Astrocyte (in vitro differentiated cells and primary cell): ENCODE data around the gene MRPL10. TPM values are rescaled to one million over a fixed set of nuclear protein-coding genes. Genes with fewer than 3 reads are reported as not detected.

Experiments
- DNase-seq: peaks from one replicate; pipeline ENCODE4 v3.0.0-alpha.2; 2010; ENCODE audit warnings: low read depth
- FAIRE-seq: peaks from 2 replicates; lab custom pipeline; 2011; peaks lifted over from hg19 to GRCh38; lab: Jason Lieb, UNC
- H2AFZ ChIP-seq: 2 replicates; pipeline ENCODE4 v1.6.0; 2012; ENCODE audit warnings: low read depth, low read length, inconsistent platforms
- H3K27ac ChIP-seq: 2 replicates; pipeline ENCODE4 v1.5.1; 2011; ENCODE audit warnings: low read depth, low read length, inconsistent platforms
- H3K27me3 ChIP-seq: 2 replicates; pipeline ENCODE4 v1.6.0; 2011; ENCODE audit warnings: low read length, inconsistent platforms; ENCODE audit not compliant: insufficient read depth
- H3K36me3 ChIP-seq: 2 replicates; pipeline ENCODE4 v1.5.1; 2011; ENCODE audit warnings: low read length, inconsistent platforms; ENCODE audit not compliant: insufficient read depth
- H3K4me1 ChIP-seq: 2 replicates; pipeline ENCODE4 v1.5.1; 2011; ENCODE audit warnings: low read length, inconsistent platforms; ENCODE audit not compliant: insufficient read depth
- H3K4me2 ChIP-seq: 2 replicates; pipeline ENCODE4 v1.6.0; 2012; ENCODE audit warnings: low read length, inconsistent platforms
- H3K4me3 ChIP-seq: 2 replicates; pipeline ENCODE4 v1.5.1; 2011; ENCODE audit warnings: low read depth, mild to moderate bottlenecking, low read length, inconsistent platforms; ENCODE audit not compliant: insufficient read depth
- H3K79me2 ChIP-seq: 2 replicates; pipeline ENCODE4 v1.6.0; 2012; ENCODE audit warnings: mild to moderate bottlenecking, low read length, inconsistent platforms; ENCODE audit not compliant: insufficient read depth
- H3K9ac ChIP-seq: 2 replicates; pipeline ENCODE4 v1.6.0; 2012; ENCODE audit warnings: mild to moderate bottlenecking, low read length, inconsistent platforms
- H3K9me3 ChIP-seq: 2 replicates; pipeline ENCODE4 v1.5.1; 2012; ENCODE audit warnings: low read depth, mild to moderate bottlenecking, low read length, inconsistent platforms; ENCODE audit not compliant: insufficient read depth
- H4K20me1 ChIP-seq: 2 replicates; pipeline ENCODE4 v1.6.0; 2012; ENCODE audit warnings: low read length, inconsistent platforms; ENCODE audit not compliant: insufficient read depth
- H3K27ac Mint-ChIP-seq: one replicate; pipeline ENCODE4 v1.8.0; 2021; ENCODE audit warnings: mild to moderate bottlenecking, mixed read lengths; ENCODE audit not compliant: unreplicated experiment
- H3K27me3 Mint-ChIP-seq: one replicate; pipeline ENCODE4 v1.8.0; 2021; ENCODE audit warnings: low read depth, mixed read lengths; ENCODE audit not compliant: unreplicated experiment
- H3K36me3 Mint-ChIP-seq: one replicate; pipeline ENCODE4 v1.8.0; 2021; ENCODE audit warnings: low read depth, mixed read lengths; ENCODE audit not compliant: unreplicated experiment
- H3K4me1 Mint-ChIP-seq: one replicate; pipeline ENCODE4 v1.8.0; 2021; ENCODE audit warnings: low read depth, mixed read lengths; ENCODE audit not compliant: unreplicated experiment
- H3K4me3 Mint-ChIP-seq: one replicate; pipeline ENCODE4 v1.8.0; 2021; ENCODE audit warnings: mild to moderate bottlenecking, moderate library complexity, mixed read lengths; ENCODE audit not compliant: unreplicated experiment
- H3K9me3 Mint-ChIP-seq: one replicate; pipeline ENCODE4 v1.8.0; 2021; ENCODE audit warnings: mild to moderate bottlenecking, mixed read lengths; ENCODE audit not compliant: unreplicated experiment
- EZH2 ChIP-seq: IDR thresholded peaks from 2 replicates; pipeline ENCODE4 v1.6.1; 2012; ENCODE audit warnings: mild to moderate bottlenecking, low read length, inconsistent platforms; ENCODE audit not compliant: insufficient read depth
- total RNA-seq: library from RNA; stranded (reverse); gene quantifications from 2 replicates; pipeline ENCODE4 v1.2.1, GENCODE V29; 2021
- TF ChIP-seq, protein P1 (sequence below): IDR thresholded peaks from 2 replicates; pipeline ENCODE4 v1.5.1; 2011; ENCODE audit warnings: low read depth, mild to moderate bottlenecking, inconsistent platforms, low read length, moderate library complexity; ENCODE audit not compliant: insufficient read depth

MRPL10 gene
- total RNA-seq, 1 donor from 2014 or later, result 33.2 TPM

DNA sequence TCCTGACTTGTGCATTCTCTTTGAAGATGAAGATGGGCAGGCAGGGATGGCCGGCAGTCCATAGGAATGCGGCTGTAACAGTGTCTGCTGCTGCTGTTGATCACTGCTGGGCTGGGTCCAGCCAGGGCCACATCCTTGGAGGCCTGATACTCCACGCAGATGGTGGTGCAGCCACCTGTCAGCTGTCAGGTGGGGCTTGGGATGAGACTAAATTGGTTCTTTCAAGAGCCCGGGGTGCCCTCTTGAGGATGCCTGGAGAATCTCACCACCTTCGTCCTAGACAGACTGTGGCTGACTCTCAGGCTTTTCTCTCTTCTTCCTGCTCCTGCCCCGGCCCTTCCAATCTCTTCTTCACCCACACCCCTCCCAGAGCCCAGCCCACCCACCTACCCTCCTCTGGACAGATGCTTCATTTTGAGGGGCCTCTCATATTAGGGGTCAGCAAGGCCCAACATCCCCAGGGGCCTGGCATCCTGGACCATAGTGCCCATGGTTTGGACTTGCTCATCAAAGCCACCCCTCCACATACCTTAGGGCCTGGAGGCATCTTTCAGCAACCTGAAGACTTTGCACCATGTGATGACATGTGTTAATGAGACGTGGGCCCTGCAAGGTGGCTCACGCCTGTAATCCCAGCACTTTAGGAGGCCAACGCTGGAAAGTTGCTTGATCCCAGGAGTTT is 28.9 kb downstream of the MRPL10 start:
- H3K27me3 Mint-ChIP-seq, result peaks cover 50% of the 10 kb centered on the region
- TF ChIP-seq, protein P1, sequence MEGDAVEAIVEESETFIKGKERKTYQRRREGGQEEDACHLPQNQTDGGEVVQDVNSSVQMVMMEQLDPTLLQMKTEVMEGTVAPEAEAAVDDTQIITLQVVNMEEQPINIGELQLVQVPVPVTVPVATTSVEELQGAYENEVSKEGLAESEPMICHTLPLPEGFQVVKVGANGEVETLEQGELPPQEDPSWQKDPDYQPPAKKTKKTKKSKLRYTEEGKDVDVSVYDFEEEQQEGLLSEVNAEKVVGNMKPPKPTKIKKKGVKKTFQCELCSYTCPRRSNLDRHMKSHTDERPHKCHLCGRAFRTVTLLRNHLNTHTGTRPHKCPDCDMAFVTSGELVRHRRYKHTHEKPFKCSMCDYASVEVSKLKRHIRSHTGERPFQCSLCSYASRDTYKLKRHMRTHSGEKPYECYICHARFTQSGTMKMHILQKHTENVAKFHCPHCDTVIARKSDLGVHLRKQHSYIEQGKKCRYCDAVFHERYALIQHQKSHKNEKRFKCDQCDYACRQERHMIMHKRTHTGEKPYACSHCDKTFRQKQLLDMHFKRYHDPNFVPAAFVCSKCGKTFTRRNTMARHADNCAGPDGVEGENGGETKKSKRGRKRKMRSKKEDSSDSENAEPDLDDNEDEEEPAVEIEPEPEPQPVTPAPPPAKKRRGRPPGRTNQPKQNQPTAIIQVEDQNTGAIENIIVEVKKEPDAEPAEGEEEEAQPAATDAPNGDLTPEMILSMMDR, result peak; percentile 37
- TF ChIP-seq EZH2, result no peak
- Histone ChIP-seq H2AFZ (no peak overlapping the region), H3K9me3 (no peaks in the 10 kb centered on the region), H3K27ac (no peak overlapping the region), H3K9ac (no peak overlapping the region), H4K20me1 (peaks cover 11% of the 10 kb centered on the region), H3K4me3 (no peak overlapping the region), H3K4me1 (no peaks in the 10 kb centered on the region), H3K27me3 (peaks cover 28% of the 10 kb centered on the region), H3K79me2 (no peaks in the 10 kb centered on the region), H3K4me2 (no peak overlapping the region), H3K36me3 (no peaks in the 10 kb centered on the region)
- H3K36me3 Mint-ChIP-seq, result peaks cover 11% of the 10 kb centered on the region
- H3K4me3 Mint-ChIP-seq, result no peak overlapping the region
- H3K9me3 Mint-ChIP-seq, result peaks cover 1% of the 10 kb centered on the region
- no peak for FAIRE-seq
- DNase-seq, result peak; percentile 6
- H3K4me1 Mint-ChIP-seq, result no peaks in the 10 kb centered on the region
- no peak overlapping the region for H3K27ac Mint-ChIP-seq

DNA sequence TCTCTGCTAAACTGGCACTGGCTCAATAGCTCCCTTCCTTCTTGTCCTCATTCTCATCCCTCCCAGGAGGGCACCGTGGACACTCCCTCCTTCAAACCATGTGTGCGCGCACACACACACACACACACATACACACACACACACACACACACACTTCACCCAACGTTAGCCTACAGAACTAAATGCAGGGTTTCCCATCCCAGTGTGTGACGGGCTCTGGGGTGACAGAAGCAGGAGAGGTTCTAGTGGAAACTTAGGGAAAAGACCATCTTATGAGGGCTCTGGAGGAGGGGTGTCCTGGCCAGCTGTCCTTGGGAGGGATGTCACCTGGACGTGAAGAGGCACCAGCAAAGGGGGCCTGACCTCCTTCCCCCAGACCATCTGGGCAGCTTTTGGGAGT is 29.4 kb downstream of the MRPL10 start:
- Histone ChIP-seq H2AFZ (no peak overlapping the region), H3K27me3 (peaks cover 30% of the 10 kb centered on the region), H3K4me3 (no peak overlapping the region), H3K9ac (no peak overlapping the region), H3K27ac (no peak overlapping the region), H4K20me1 (peaks cover 5% of the 10 kb centered on the region), H3K4me2 (no peak overlapping the region), H3K36me3 (no peaks in the 10 kb centered on the region), H3K4me1 (no peaks in the 10 kb centered on the region), H3K79me2 (no peaks in the 10 kb centered on the region), H3K9me3 (no peaks in the 10 kb centered on the region)
- peaks cover 3% of the 10 kb centered on the region for H3K9me3 Mint-ChIP-seq
- no peak overlapping the region for H3K27ac Mint-ChIP-seq
- no peak for DNase-seq
- TF ChIP-seq, protein P1, result no peak
- TF ChIP-seq EZH2, result no peak
- peaks cover 6% of the 10 kb centered on the region for H3K36me3 Mint-ChIP-seq
- peaks cover 52% of the 10 kb centered on the region for H3K27me3 Mint-ChIP-seq
- H3K4me1 Mint-ChIP-seq, result no peaks in the 10 kb centered on the region
- peak overlapping the region; percentile 40 for H3K4me3 Mint-ChIP-seq
- FAIRE-seq, result no peak

DNA sequence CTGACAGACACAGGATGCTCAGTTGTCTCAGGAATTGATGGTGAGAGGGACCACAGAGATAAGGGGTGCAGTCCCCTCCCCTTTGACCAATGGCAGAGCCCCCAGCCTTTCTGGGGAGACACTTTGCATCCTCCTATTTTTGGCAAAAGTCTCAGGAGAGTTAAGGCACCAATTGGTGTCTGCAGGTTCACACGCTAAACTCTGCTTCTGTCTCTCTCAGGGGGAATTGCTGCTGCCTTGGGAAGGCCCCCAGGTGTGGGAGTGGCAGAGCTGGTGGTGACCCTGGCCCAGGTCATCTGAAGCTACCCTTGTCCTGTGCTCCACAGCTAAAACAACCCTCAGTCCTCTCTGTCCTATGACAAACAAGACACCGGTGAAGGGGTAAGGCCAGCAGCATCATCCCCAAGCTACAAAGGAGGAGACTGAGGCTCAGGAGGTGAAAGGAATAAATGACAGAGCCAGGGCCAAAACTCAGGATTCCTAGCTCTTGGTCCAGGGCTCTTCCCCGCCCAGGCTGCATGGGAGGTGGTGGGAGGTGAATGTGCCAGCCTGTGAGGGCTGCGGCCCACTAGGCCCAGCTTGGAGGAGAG is 30.1 kb downstream of the MRPL10 start:
- H3K36me3 ChIP-seq, result no peaks in the 10 kb centered on the region
- Mint-ChIP-seq H3K27ac (no peak overlapping the region), H3K9me3 (peaks cover 3% of the 10 kb centered on the region), H3K36me3 (peaks cover 1% of the 10 kb centered on the region), H3K4me1 (no peaks in the 10 kb centered on the region), H3K27me3 (peaks cover 52% of the 10 kb centered on the region), H3K4me3 (no peak overlapping the region)
- no peak overlapping the region for H2AFZ ChIP-seq
- no peak overlapping the region for H3K9ac ChIP-seq
- H3K79me2 ChIP-seq, result no peaks in the 10 kb centered on the region
- H3K4me1 ChIP-seq, result no peaks in the 10 kb centered on the region
- H3K4me3 ChIP-seq, result no peak overlapping the region
- H3K4me2 ChIP-seq, result no peak overlapping the region
- no peaks in the 10 kb centered on the region for H3K9me3 ChIP-seq
- DNase-seq (no peak), FAIRE-seq (no peak)
- H3K27me3 ChIP-seq, result peaks cover 30% of the 10 kb centered on the region
- peaks cover 2% of the 10 kb centered on the region for H4K20me1 ChIP-seq
- H3K27ac ChIP-seq, result no peak overlapping the region
- TF ChIP-seq EZH2, result no peak
- TF ChIP-seq, protein P1, result no peak
